PC-9 (cell line): ENCODE data around the gene GIMAP1.

Experiments
- CTCF ChIP-seq: fragments of 200-600 bp; sonication (generic); conservative IDR thresholded peaks from 2 replicates; pipeline ENCODE4 v1.6.1; 2017; ENCODE audit warnings: mixed run types, antibody characterized with exemption, mild to moderate bottlenecking, moderate library complexity
- EZH2 ChIP-seq: fragments of 200-600 bp; sonication (generic); IDR thresholded peaks from 2 replicates; pipeline ENCODE4 v1.8.0; 2017; ENCODE audit warnings: antibody characterized with exemption, low read depth

GRCh38 chr7:150756858-150757257, 40.4 kb downstream of the GIMAP1 start:
- TF ChIP-seq EZH2 (no peak), CTCF (peak; percentile 34; the same call in 1 of the 2 replicates)
